GM21529 (cell line): ENCODE data around the gene SYNM.
"Not testable (repeated sequence)": the region's sequence is repeated elsewhere in the genome, so short reads cannot be mapped to it uniquely, and the experiment has no call there.

Source experiments
- ATAC-seq: cut with Tn5 transposase; IDR thresholded peaks from one replicate; pipeline ENCODE4 v1.9.1; 2021; ENCODE audit not compliant: unreplicated experiment

Gene SYNM

GRCh38 chr15:99102332-99103235 lies 2.3 kb upstream of the SYNM start:
- no peak for ATAC-seq

- no peak for ATAC-seq
These were observed 1.6 kb upstream of the SYNM start for GRCh38 chr15:99103279-99103678.

GRCh38 chr15:99105514-99106341 lies 848 bp downstream of the SYNM start:
- peak; percentile 36 for ATAC-seq

GRCh38 chr15:99106417-99107220 lies 1.7 kb downstream of the SYNM start:
- ATAC-seq, result no peak

- ATAC-seq, result no peak
These were observed 4.1 kb downstream of the SYNM start for GRCh38 chr15:99108993-99109392.

GRCh38 chr15:99109555-99110021 lies 4.7 kb downstream of the SYNM start:
- no peak for ATAC-seq

GRCh38 chr15:99110093-99110492 lies 5.2 kb downstream of the SYNM start:
- no peak for ATAC-seq

- no peak for ATAC-seq
These were observed 5.9 kb downstream of the SYNM start for GRCh38 chr15:99110581-99111320.

- ATAC-seq, result not testable (repeated sequence)
These were observed 6.8 kb downstream of the SYNM start for GRCh38 chr15:99111641-99112040.

GRCh38 chr15:99113547-99114271 lies 8.8 kb downstream of the SYNM start:
- no peak for ATAC-seq

- no peak for ATAC-seq
These were observed 9.8 kb downstream of the SYNM start for GRCh38 chr15:99114511-99115299.

GRCh38 chr15:99115300-99116215 lies 10.7 kb downstream of the SYNM start:
- no peak for ATAC-seq

- ATAC-seq, result no peak
These were observed 12.2 kb downstream of the SYNM start for GRCh38 chr15:99117111-99117510.

GRCh38 chr15:99117563-99118257 lies 12.8 kb downstream of the SYNM start:
- no peak for ATAC-seq

GRCh38 chr15:99118258-99118632 lies 13.4 kb downstream of the SYNM start:
- no peak for ATAC-seq

- ATAC-seq, result no peak
These were observed 14.1 kb downstream of the SYNM start for GRCh38 chr15:99118801-99119546.
